CD4-positive, alpha-beta T cell treated with Interleukin-2 at 100 ng/mL for 4 hours (primary cell): ENCODE measurements around the gene ARID3A.

Experiments used
- DNase-seq: peaks from one replicate; pipeline ENCODE4 v3.0.0-alpha.2; 2020; ENCODE audit warnings: low spot score

Gene ARID3A

DNA sequence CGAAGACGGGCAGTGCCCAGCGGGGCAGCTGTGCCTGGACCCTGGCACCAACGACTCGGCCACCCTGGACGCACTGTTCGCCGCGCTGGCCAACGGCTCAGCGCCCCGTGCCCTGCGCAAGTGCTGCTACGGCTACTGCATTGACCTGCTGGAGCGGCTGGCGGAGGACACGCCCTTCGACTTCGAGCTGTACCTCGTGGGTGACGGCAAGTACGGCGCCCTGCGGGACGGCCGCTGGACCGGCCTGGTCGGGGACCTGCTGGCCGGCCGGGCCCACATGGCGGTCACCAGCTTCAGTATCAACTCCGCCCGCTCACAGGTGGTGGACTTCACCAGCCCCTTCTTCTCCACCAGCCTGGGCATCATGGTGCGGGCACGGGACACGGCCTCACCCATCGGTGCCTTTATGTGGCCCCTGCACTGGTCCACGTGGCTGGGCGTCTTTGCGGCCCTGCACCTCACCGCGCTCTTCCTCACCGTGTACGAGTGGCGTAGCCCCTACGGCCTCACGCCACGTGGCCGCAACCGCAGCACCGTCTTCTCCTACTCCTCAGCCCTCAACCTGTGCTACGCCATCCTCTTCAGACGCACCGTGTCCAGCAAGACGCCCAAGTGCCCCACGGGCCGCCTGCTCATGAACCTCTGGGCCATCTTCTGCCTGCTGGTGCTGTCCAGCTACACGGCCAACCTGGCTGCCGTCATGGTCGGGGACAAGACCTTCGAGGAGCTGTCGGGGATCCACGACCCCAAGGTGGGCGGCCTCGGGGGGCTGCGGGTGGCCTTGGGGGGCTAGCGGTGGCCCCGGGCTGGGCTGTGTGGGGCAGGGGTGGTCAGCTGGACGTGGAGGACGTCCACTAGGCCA, 79.2 kb downstream of the ARID3A start:
- no peak for DNase-seq

DNA sequence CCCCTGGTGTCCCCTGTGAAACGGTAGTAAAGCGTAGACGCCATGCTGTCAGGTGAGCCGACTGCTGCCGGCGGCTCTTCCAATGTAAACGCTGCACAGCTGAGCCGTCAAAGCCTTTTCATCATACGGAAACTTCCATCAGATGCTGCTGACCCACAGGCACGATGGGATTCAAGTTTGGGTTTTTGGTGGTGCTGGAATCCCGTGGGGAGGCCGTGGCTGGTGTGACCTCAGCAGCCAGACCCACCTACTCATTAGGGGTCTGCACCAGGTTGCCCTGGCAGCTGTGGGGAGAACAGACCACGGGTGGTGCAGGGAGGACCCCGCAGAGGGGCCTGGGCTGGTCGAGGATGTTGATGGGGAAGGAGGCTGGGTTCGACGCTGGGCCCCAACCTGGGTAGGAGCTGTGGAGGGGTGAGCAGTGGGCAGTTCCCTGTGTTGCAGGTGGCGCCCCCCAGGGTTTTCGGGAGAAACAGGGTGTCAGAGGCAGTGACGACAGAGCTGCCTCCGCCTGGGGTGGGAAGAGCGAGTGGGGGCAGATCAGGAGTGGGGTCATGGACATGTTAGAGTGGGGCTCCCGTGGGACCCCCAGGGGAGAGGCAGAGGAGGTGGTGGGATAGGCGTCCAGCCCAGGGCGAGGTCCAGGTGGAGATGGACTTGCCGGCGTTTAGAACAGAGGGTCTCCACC, 81.0 kb downstream of the ARID3A start:
- DNase-seq: no peak

DNA sequence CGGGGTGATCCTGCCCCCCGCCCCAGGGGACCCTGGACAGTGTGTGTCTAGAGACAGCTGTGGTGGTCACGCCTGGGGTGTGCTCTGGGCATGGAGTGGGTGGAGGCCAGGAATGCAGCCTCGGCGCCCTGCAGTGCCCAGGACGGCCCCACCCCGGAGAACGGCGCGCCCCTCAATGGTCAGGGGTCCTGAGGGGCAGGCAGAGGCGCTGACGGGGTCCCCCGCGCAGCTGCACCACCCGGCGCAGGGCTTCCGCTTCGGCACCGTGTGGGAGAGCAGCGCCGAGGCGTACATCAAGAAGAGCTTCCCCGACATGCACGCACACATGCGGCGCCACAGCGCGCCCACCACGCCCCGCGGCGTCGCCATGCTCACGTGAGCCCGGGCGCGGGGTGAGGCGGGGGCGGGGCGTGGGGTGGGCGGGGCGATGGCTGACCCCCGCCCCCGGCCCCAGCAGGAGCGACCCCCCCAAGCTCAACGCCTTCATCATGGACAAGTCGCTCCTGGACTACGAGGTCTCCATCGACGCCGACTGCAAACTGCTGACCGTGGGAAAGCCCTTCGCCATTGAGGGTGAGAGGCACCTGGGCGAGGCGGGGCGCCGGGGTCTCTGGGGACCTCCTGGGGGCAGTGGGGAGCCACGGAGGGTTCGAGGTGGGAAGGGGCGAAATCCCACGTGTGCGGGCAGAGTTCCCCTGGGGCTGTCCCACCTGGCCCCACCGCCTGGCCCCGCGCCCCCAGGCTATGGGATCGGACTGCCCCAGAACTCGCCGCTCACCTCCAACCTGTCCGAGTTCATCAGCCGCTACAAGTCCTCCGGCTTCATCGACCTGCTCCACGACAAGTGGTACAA, 81.8 kb downstream of the ARID3A start:
- no peak for DNase-seq

DNA sequence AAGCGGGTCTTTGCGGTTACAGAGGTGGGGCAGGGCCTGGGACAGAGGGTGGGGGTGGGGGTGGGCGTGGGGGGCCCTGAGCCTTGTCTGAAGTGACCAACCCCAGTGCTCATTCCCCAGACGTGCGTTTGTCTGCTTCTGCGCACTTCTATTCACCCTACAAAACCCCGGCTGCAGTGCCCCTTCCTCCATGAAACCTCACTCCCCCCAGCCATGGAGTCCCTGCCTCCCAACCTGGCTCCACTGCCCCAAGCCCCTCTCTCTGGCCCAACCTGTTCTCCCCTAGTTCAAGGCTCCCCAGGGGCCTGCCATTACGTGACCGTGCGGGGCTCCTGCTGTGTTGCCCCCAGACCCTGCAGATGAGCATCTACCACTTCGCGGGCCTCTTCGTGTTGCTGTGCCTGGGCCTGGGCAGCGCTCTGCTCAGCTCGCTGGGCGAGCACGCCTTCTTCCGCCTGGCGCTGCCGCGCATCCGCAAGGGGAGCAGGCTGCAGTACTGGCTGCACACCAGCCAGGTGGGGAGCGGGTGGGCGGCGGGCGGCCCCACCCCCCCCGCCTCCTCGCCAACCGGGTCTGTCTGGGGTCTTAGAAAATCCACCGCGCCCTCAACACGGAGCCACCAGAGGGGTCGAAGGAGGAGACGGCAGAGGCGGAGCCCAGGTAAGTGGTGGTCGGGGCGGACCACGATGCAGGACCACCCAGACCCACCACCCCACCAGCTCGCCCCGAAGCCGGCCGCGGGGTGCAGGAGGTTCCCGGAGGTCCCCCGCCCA, 82.6 kb downstream of the ARID3A start:
- no peak for DNase-seq

DNA sequence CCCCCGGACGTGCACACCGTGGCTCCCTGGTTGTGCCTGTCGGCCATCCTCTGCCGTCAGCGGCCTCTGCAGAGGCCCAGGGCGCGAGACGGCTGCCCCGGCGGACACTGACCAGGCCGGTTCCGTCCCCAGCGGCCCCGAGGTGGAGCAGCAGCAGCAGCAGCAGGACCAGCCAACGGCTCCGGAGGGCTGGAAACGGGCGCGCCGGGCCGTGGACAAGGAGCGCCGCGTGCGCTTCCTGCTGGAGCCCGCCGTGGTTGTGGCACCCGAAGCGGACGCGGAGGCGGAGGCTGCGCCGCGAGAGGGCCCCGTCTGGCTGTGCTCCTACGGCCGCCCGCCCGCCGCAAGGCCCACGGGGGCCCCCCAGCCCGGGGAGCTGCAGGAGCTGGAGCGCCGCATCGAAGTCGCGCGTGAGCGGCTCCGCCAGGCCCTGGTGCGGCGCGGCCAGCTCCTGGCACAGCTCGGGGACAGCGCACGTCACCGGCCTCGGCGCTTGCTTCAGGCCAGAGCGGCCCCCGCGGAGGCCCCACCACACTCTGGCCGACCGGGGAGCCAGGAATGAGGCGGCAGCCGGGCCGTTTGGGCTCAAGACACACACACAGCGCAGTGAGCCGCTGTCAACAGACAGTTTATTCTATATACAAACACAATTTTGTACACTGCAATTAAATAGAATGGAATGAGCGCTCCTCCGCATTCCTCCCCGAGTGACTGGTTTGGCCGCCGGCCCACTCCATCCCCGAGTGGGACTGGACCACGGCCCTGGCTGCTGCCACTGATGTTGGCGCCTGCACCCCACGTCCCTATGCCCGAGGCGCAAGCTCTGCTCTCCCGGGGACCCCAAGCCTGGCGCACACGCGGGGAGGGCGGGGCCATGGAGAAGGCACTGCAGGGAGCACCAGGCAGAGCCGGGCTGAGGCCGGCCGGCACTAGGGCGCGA, 83.5 kb downstream of the ARID3A start:
- no peak for DNase-seq

DNA sequence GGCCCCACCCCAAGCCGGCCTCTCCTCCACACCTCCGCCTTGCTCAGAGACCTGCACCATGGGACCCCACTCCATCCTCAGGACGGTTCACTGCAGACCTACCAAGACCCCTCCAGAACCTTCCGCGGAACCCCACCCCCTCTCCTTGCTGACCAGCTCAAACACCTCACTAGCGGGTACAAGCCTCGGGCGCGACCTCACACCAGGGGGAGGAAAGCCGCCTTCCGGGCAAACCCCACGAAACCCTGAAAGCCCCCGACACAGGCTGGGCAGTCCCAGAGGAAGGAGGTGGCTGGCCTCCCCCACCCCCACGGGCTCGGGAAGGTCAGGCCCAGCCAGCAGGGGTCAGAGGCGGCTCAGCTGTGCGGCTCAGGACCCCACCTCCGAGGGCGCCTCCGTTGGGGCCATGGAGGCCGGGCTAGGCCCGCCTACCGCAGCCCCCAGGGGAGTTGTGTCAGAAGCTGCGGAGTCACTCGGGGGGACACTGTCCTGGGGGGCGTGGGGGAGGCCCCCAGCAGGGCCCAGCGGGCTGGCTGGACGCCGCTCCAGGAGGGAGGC, 84.2 kb downstream of the ARID3A start:
- no peak for DNase-seq

DNA sequence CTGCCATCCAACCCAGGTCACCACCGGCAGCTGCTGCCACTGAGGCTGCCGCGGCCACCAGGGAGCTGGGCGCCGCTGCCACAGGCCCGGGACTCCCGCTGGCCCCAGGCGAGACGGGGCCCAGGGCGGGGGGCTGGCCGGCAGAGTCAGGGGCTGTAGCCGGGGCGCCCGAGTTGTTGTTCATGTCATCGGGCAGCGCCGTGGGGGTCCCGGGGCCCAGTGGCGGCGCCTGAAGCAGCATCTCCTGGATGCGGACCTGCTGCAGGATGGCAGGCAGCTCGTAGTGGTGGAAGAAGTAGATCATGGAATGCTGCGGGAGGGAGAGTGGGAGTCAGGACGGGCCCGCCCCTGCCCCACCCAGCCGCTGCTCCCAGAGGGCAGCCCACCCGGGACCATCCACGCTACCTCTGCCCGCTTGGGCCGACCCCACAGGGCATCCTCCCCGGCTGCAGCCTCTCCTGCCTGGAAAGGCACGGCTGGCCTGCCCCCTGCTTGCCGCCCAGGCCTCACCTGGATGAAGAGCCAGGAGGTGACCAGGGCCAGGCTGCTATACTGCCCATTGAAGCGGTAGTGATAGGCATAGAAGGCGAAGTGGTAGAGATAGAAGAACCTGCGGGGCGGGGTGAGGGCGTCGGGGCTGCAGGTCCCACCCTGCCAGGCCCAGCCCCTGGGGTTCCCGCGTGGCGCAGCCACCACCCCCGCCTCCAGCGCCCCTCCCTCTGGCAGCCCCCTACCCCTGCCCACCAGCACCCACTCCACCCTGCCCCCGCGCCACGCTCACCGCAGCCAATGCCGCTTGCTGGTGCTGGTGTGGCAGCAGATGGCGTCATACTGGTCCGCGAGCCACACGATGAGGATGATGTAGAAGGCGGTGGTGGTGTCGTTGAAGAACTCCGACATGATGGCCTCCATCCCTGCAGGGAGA, 85.0 kb downstream of the ARID3A start:
- no peak for DNase-seq

DNA sequence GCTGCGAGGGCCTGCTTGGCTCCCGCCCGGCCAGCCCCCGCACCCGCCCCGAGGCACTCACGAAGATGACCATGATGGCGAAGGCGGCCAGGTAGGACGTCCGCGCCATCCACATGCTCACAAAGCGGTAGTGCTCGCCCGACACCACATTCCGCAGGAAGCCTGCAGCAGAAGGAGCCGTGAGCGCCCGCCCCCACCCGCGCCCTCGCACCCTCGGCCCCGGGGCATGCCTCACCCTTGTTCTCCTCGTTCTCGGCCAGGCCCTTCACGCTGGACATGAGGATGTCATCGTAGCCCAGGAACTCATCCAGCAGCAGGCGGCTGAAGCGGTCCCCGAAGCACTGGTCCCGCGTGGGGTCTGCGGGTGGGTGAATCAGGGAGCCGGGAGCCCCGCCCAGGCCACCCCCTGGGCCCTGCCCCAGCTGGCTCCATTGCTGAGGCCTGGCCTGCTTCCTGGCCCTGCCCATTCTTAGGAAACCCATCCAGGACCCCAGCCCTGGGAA, 86.0 kb downstream of the ARID3A start:
- DNase-seq: no peak

DNA sequence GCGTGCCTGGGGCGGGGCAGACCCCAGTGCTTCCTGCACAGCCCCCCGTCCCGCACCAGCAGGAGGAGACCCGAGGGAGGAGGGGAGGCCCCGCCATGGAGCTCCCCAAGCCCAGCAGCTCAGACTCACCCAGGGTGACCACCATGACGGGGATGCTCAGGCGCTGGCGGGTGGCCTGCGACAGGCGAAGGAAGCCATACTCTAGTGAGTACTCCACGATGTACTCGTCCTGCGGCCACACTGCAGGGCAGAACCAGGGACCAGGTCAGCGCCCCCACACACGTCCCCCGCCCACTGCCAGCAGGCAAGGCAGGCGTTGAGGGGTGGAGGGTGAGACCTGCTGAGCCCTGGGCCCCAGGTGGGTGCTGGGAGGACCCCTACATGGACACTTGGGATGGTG, 86.5 kb downstream of the ARID3A start:
- DNase-seq: no peak

DNA sequence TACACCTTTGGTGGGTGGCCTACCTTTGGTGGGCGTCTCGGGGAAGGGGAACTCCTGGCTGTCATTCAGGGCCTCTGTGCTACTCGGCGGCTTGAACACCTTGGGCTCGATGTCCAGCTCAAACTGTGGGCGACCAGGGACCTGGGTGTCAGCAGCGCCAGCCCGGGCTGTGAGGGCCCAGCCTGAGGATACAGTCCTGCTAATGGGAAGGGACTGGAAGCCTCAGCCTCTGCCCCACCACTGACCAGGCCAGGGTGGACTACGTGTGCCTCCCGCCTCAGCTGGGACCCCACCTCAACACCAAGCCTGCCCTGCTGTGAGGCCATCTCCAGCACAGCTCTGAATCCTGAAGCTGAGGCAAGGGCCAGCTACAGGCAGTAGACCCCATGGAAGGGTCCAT, 87.4 kb downstream of the ARID3A start:
- DNase-seq: no peak

DNA sequence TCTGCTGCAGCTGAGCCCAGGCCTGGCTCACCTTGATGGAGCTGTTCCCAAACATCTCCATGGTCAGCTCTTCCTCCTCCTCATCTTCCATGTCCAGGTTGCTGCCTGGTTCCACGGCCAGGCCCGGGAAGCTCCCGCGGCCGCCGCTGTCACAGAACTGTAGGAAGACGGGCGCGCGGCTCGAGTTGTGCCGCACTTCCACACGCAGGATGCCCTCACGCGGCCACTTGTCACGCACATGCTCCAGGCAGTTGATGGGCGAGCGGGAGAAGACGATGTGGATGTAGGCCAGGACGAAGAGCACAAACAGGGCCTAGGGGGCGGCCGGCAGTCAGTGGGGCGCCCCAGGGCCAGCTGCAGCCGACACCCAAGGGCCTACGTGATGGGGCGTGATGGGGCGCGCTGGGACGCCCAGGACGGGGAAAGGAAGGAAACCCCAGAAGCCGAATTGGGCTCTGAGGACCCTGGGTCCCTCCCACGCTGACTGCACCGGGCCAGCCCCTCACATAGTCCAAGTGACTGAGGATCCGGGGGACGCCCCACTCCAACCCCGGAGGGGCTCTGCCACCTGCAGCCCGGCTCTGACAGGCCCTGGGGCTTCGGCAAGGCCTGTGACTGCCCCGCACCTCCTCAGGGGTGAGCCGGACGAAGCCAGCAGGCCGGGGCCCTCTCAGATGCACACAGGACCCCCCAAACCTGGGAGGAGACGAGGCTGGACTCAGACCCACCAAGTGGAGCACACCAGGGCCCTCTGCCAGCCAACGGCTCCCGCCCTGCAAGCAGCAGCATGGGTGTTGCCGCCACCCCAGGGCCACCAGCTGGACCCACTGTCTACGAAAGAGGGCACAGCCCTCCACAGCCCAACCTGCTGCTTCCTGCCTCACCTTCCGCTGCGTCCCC, 88.6 kb downstream of the ARID3A start:
- no peak for DNase-seq

DNA sequence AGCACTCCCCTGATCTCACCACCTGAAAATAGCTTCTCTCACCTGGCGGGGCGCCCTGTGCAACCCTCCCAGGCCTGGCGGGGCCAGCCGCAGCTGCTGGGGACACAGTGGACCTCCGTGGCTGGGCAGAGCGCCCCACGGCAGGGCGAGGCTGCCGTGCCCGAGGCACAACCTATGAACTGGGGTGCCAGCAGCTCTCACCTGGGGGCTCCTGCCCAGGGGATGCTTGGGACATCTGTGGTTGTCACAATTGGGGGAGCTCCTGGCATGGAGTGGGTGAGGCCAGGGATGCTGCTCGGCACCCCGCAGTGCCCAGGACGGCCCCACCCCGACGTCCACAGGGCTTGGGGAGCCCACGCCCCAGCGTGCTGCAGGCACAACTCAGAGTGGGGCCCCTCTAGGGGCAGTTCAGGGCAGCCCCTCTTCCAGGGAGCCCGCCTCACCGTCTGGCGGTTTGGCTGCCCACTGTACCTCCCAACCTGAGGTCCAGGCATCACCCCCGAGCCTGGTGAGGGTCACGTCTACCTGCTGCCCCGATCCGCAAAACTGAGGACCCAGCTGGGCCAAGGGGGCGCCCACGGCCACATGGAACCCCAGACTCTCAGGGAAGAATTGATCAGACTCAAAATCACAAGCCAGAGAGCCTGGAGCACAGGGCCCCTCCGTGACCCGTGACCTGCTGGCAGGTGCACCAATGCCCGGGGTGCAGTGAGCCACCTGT, 89.4 kb downstream of the ARID3A start:
- DNase-seq: no peak

DNA sequence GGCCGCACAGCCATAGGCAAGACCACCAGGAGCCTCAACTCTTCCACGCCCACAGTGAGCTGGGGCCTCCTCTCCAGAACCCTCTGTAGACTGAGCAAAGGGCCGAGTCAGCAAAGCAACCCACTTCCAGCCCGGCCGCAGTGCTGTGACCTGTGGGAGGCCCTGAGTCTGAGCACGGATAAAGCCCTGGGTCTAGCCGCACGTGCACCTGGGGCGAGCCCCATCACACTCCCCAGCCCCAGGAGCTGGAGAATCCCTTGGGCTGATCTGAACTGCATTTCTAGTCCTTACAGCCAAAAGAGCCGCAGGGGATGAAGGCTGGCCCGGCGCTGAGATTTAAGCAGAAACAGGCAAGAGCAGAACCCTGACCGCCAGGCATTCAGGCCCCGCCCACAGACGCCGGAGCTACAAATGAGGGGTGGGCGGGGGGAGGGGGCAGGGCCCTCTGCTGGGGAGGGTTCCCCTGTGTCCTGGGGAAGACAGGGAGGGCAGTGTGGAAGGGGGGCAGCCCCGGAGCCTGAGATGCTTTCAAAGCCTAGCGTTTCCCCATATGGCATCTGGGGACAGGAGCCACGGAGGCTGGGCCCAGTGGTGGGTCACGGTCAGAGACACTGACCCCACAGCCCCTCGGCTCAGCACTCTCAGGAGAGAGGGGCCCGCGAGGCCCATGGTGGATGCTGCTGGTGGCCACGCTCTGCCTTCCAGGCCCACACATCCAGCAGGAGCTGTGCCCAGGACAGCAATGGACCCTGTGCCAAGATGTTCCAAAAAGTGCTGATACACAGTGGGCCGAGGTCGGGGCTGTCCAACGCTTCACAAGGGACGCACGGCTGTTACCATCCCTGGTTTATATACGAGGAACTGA, 90.2 kb downstream of the ARID3A start:
- no peak for DNase-seq

DNA sequence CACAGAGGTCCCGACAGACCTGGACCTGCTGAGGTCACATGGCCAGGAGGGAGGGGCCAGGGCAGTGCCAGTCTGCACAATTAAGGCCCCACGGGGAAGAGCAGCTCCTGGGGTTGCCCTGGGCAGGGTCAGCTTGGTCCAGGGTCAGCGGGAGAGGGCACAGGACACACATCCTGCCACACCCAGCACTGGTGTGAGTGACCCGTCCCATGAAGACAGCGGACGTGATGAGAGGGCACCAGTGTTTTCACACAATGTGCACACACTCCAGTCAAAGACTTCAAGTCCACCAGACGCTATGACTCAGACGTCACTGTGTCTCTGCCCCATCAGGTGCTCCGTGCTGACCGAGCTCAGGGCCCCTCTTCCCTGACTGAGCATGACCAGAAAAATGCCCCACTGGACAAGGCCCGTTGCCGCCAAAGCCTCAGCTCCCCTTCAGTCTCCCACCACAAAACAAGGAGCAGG, 90.8 kb downstream of the ARID3A start:
- DNase-seq: no peak

DNA sequence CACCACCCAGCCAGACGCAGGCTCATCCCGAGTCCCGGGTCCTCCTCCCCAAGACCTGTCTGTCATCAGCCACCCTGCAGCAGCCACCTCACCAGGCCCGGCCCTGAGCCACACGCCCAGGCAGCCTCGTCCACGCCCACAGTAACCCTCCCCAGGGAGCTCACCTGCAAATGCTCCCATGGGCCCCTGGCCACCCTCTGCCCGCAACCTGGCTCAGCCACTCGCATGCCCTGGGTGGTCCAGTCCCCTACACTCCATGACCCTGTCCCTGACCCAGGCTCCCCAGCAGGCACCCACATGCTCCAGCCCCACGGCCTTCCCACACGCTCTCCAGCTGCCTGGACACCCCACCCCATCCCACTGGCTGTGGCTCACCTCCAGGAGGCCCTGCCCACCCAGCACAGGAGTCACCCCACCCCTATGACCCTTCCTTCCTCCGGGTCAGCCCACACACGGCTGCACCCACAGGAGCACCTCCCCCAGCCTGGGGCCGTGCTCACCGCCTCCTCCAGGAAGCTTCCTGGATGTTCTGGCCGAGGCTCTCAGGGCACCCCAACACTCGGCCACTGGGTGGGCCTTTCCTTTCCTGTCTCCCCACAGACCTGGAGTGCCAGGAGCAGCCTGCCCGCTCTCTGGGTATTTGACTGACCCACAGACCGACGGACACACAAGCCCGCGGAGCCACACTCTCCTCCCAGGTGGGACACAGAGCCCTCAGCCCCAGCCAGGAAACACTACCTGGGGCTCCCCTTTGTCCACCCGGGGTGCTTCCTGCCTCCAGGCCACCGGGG, 91.5 kb downstream of the ARID3A start:
- no peak for DNase-seq
